ENCODE data around the gene ABCG2. TPM values are rescaled to one million over a fixed set of nuclear protein-coding genes. Genes with fewer than 3 reads are reported as not detected.
"Not testable (repeated sequence)": the region's sequence is repeated elsewhere in the genome, so short reads cannot be mapped to it uniquely, and the experiment has no call there.

ABCG2 gene
- total RNA-seq, 1 experiment from 2014 or later, result 310 TPM

DNA sequence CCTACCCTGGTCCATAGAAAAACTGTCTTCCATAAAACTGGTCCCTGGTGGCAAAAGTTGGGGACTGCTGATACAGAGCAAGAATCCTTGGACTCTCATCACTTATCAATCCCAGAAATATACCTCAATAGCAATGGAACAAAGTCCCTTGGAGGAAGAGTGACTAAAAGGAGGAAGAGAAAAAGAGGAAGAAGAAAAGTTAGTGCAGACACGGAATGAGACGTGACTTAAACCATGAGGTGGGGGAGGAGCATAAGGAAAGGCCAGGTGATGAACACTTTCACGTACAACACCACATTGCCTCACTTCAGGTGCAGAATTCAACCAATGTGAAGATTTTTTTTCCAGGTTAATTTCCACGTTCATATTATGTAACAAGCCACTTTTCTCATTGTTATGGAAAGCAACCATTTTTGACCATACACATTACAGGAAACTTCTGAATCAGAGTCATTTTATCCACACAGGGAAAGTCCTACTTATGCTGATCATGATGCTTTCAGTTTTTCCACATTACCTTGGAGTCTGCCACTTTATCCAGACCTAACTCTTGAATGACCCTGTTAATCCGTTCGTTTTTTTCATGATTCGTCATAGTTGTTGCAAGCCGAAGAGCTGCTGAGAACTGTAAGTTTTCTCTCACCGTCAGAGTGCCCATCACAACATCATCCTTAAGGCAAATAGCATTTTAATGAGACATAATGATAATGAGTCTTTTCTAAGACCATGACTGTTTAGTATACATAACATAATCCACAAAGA lies 27.7 kb downstream of the ABCG2 start:
- DNase-seq (ENCODE audit: low spot score), result no peak
- in situ Hi-C loops (cut with HindIII; ENCODE audit: low sequenced_read_pairs), result no loop called here

DNA sequence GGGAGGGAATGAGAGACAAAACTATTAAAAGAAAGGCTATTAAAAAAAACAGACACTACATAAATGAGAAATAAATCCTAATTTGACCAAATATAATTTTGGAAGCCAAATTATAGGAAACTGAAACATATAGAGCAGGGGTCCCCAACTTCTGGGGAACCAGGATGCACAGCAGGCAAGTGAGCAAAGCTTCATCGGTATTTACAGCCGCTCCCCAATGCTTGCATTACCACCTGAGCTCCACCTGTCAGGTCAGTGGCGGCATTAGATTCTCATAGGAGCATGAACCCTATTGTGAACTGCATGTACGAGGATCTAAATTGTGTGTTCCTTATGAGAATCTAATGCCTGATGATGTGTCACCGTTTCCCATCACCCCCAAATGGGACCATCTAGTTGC lies 28.4 kb downstream of the ABCG2 start:
- in situ Hi-C loops (cut with HindIII; ENCODE audit: low sequenced_read_pairs), result no loop called here
- DNase-seq (ENCODE audit: low spot score), result no peak

DNA sequence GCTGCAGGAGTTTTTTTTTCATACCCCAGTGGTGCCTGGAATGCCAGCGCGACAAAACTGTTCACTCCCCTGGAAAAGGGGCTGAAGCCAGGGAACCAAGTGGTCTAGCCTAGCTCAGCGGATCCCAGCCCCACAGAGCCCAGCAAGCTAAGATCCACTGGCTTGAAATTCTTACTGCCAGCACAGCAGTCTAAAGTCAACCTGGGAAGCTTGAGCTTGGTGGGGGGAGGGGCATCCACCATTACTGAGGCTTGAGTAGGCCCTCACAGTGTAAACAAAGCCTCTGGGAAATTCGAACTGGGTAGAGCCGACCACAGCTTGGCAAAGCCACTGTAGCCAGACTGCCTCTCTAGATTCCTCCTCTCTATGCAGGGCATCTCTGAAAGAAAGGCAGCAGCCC lies 36.2 kb downstream of the ABCG2 start:
- DNase-seq (ENCODE audit: low spot score); in situ Hi-C loops (cut with HindIII; ENCODE audit: low sequenced_read_pairs): not testable (repeated sequence)

DNA sequence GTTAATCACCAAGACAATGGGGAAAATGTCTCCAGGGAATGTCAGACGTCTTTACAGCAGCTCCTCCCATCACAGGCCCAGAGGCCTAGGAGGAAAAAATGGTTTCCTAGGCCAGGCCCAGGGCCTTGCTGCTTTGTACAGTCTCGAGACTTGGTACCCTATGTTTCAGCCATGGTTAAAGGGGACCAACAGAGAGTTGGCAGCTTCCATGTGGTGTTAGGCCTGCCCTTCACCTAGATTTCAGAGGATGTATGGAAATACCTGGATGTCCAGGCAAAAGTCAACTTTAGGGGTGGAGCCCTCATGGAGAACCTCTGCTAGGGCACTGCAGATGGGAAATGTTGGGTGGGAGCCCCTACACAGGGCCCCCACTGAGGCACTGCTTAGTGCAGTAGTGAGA lies 38.5 kb downstream of the ABCG2 start:
- in situ Hi-C loops (cut with HindIII; ENCODE audit: low sequenced_read_pairs), result no loop called here
- no peak for DNase-seq (ENCODE audit: low spot score)

DNA sequence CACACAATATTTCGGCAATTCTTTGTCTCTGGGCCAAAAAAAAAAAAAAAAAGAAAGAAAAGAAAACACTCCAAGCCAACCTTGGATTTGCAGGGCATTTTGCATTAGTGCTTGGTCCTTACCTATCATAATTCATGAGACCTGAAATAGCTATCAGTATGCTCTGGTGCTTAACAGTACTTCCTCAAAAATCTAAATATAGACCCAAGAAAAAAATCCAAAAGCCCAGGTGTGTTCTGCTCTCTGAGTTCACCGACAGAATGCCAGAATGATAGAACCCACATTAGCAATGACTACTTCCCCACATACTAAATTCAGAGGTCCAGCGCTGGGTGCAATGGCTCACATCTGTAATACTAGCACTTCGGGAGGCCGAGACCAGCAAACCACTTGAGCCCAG lies 42.9 kb downstream of the ABCG2 start:
- in situ Hi-C loops (cut with HindIII; ENCODE audit: low sequenced_read_pairs), result no loop called here
- no peak for DNase-seq (ENCODE audit: low spot score)

DNA sequence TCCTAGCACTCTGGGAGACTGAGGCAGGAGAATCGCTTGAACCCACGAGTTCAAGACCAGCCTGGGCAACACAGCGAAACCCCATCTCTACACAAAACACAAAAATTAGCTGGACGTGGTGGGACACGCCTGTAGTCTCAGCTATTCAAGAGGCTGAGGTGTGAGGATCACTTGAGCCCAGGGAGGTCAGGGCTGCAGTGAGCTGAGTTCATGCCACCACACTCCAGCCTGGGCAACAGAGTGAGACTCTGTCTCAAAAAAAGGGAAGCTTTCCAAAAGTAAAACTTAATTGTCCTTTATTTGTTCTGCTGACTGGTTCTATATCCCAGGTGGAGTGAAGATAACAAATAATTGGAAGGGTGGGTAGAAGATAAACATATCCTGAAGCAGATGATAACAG lies 45.6 kb downstream of the ABCG2 start:
- no peak for DNase-seq (ENCODE audit: low spot score)
- in situ Hi-C loops (cut with HindIII; ENCODE audit: low sequenced_read_pairs), result no loop called here

DNA sequence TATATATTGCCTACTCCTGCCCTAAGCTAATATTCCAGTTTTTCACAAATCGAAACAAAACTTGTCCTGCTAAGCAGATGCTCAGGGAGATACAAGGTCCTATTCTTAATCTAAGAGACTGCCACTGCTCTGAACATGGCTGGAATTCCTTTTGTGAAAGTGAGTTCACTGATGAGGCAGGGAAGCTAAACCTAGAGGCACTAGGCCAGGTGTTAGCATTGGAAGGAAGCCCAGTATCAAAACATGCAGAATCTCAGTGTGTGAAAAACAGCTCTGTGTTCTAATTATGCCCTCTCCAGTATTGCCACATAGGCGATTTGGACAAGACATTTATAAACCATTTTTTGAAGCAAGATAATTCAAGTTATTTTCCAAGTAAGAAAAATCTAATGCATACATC lies 47.6 kb downstream of the ABCG2 start:
- DNase-seq (ENCODE audit: low spot score), result no peak
- in situ Hi-C loops (cut with HindIII; ENCODE audit: low sequenced_read_pairs), result no loop called here

DNA sequence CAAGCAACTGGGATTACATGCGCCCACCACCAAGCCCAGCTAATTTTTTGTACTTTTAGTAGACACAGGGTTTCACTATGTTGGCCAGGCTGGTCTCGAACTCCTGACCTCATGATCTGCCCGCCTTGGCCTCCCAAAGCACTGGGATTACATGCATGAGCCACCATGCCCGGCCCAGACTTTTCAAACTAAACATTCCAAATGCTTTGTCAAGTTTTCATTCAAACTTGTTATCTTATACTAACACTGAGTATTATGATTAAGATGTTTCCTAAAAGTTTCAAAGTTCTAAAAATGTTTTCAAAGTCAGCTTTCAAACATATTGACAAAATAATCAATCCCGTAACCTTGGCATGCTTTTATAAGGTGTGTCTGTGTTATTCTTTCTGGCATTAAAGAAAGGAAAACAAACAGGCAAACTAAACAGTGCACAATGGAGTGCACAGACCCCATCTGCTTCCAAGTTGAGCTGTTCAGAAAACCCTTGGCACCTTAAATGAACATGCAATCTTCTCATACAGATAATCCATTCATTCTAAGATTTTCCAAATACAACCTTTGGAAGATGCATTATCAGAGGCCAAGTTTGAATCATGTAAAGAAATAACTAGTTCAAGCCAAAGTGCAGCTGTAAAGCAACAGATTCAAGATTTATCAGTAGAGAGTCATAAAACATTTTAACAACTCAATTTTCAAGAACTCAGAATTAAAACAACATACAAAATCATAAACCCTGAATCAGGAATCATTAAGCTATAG lies 49.1 kb downstream of the ABCG2 start:
- no peak for DNase-seq (ENCODE audit: low spot score)
- in situ Hi-C loops (cut with HindIII; ENCODE audit: low sequenced_read_pairs), result no loop called here

DNA sequence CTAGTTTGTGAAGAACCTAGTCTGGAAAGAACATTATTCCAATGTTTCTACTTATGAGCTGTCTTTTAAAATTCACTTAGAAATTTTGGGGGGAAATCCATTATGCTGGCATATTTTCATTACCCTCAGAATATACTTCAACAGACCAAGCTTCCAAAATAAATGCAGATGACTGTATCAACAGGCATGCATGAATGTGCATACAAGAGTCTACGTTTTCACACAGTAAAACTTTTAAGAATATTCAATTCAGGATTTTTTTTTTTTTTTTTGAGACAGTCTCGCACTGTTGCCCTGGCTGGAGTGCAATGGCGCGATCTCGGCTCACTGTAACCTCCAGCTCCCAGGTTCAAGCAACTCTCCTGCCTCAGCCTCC lies 49.7 kb downstream of the ABCG2 start:
- in situ Hi-C loops (cut with HindIII; ENCODE audit: low sequenced_read_pairs), result no loop called here
- DNase-seq (ENCODE audit: low spot score), result no peak

DNA sequence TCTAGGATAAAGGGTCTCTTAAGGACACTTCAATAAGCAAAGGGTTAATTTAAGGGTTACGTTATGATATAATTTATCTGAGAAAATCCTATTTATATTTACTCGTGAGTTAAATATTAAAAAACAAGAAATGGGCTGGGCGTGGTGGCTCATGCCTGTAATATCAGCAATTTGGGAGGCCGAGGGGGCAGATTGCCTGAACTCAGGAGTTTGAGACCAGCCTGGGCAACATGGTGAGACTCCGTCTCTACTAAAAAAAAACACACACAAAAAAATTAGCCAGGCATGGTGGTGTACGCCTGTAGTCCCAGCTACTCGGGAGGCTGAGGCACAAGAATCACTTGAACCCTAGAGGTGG lies 50.4 kb downstream of the ABCG2 start:
- in situ Hi-C loops (cut with HindIII; ENCODE audit: low sequenced_read_pairs); DNase-seq (ENCODE audit: low spot score): not testable (repeated sequence)

DNA sequence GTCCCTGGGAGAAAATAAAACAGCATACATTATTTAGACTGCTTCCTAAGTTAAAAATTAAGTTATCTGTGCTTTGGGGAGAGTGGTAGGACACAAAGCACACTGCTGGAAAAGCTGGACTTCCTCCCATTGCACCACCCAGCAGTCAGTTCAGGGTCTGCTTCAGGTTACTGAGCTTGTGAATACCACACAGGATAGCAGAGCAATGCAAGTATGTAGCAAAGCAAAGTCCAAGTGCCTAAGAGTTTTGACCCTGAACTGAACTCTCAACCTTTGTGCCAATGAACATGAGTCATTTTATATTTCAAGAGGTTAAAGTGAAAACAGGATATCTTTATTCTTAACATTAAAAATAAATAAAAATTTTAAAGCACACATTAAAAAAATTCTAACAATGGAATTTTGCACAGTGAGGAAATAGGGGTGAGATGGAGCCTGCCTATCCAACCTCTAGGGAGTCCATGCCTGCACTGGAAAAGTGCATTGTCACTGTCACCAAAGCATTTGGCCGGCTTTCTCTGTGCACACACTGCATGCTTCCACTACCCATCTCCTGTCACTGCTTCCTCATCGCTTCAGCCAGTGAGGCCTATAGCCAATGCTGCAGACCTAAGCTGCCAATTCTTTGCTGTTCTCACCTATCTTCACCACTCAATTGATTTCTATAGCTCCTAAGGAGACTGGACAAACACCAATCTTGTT lies 50.9 kb downstream of the ABCG2 start:
- no peak for DNase-seq (ENCODE audit: low spot score)

DNA sequence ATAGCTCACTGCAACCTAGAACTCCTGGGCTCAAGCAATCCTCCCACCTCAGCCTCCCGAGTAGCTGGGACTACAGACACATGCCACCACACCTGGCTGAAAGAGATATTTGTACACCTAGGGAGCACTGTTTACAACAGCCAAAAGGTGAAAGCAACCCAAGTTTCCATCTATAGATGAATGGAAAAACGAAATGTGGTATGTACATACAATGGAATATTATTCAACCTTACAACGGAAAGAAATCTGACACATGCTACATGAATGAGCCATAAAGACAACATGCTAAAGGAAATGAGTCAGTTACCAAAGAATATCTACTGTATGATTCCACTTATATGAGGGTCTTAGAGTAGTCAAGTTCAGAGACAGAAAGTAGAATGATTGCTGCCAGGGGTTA lies 52.2 kb downstream of the ABCG2 start:
- in situ Hi-C loops (cut with HindIII; ENCODE audit: low sequenced_read_pairs), result no loop called here
- no peak for DNase-seq (ENCODE audit: low spot score)

More for the DNA sequence above, 50.9 kb downstream of the ABCG2 start:
- in situ Hi-C loops (cut with HindIII; ENCODE audit: low sequenced_read_pairs), result no loop called here

DNA sequence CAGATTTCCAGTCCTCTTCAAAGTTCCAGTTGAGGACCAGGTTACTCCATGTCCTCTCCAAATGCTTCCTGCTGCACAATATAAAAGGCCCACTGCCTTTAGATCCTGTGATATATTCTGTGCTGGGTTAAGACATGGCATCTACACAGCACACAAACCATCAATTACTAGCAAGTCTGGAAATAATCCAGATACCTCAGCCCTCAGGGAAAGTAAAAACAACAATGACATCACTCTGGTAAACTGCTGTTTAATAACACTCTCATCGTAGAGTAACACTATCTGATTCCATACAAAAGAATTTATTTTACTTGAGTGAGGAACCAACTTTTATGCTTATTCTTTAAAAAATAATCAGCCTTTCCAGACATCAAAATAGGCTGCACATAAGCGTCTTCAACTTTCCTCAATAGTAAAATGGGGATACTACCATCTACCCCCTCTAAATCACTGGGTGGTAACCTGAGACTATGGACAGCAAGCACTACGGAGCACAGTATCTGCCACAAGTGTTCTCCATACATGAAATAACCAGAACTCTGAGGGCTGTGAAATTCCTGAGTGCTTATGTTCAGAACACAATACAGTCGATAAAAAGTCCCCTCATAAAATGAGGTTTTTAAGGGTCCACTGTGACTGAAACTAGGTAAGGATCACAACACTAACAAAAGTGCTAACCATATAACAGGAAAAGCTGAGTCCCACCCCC lies 53.4 kb downstream of the ABCG2 start:
- in situ Hi-C loops (cut with HindIII; ENCODE audit: low sequenced_read_pairs), result no loop called here
- no peak for DNase-seq (ENCODE audit: low spot score)

DNA sequence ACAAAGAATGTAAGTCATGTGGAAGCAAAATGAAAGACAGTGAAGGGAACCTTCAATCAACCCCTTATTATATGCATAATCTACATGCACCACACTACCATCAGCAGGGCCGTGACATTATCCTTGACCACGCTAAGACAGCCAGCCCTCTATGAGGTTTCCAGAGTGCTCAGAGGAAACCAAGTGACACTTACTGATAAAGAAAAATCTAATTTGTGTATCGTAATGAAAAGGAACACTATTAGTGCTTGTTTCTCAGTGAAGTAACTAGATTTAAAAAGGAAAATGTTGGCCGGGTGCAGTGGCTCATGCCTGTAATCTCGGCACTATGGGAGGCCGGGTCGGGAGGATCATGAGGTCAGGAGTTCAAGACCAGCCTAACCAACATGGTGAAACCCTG lies 56.4 kb downstream of the ABCG2 start:
- DNase-seq (ENCODE audit: low spot score), result no peak

DNA sequence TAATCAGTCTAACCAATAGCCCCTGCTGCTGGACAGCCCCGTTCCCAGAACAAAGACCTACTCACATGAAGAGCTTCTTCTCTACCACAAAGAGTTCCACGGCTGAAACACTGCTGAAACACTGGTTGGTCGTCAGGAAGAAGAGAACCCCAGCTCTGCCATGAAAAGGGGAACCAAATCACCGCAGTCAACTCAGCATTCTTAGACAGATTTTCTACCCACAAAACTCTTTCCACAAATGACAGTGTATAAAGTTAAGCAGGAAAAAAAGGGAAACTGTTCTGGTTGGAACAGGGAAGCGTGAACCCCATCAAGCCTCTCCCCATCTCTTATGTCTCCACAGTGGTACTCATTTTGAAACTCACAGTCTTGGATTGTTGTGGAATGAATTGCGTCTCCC lies 57.3 kb downstream of the ABCG2 start:
- DNase-seq (ENCODE audit: low spot score), result no peak
- in situ Hi-C loops (cut with HindIII; ENCODE audit: low sequenced_read_pairs), result no loop called here

More for the DNA sequence above, 56.4 kb downstream of the ABCG2 start:
- in situ Hi-C loops (cut with HindIII; ENCODE audit: low sequenced_read_pairs), result no loop called here

DNA sequence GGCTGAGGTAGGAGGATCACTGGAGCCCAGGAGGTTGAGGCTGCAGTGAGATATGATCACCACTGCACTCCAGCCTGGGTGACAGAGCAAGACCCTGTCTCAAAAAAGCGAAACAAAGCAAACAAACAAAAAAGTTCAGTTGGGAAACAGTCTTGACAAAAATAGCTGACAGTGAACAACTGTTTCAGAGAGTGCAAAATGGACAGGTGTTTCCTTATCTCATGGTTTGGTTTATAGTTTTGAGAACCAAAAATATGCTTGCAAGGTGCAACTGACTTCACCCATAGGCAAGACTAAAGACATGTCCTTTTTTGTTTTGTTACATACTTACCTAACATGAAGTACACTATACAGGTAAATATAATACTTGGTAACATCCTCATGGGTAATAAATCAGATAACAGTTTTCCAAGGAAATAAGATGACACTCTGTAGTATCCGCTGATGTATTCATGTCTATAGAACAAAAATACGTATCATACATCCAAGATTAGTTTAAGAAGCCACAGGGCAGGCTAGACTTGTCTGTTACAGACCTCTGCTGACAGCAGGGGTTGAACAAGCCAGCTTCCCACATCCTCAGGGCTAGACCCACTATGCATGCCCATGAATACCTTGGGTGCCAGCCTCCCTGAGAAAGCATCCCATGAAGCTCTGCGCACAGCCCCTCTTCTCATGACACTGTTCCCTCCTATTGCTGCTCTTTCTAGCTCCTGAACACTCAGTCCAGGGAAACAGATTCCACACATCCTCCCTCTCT lies 59.3 kb downstream of the ABCG2 start:
- in situ Hi-C loops (cut with HindIII; ENCODE audit: low sequenced_read_pairs), result no loop called here
- DNase-seq (ENCODE audit: low spot score), result no peak

DNA sequence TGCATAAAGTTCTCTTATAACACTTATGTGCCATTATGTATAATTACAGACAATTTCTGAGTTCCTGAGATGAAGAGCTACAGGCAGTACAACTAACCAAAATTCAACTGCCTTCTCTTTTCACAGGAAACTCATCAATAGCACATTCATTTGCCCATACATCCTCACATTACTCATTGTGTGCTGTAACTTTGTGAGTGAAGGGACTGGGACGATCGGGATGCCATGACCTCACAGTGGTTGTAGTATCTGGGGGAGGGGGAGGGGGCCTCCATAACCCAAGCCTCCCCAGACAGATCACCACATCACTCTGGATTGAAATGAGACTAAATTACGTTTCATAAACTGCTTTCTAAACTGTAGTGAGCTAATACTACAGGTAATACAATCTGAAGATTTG lies 60.7 kb downstream of the ABCG2 start:
- no peak for DNase-seq (ENCODE audit: low spot score)
- in situ Hi-C loops (cut with HindIII; ENCODE audit: low sequenced_read_pairs), result no loop called here

DNA sequence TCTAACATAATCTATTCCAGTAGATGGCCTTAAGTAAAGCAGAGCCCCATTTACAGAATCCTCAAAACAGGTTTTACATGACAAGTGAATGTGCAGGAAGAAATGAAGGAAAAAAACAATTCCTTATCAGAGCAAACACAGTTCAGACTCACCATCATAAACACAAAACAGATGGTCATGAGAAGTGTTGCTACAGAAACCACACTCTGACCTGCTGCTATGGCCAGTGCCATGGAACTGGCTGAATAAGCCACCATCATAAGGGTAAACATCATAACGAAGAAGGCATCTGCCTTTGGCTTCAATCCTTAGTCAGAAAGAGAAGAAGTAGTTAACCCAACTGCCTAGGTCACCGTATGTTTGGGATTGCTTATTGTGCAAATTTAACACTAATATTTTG lies 61.1 kb downstream of the ABCG2 start:
- in situ Hi-C loops (cut with HindIII; ENCODE audit: low sequenced_read_pairs), result no loop called here

DNA sequence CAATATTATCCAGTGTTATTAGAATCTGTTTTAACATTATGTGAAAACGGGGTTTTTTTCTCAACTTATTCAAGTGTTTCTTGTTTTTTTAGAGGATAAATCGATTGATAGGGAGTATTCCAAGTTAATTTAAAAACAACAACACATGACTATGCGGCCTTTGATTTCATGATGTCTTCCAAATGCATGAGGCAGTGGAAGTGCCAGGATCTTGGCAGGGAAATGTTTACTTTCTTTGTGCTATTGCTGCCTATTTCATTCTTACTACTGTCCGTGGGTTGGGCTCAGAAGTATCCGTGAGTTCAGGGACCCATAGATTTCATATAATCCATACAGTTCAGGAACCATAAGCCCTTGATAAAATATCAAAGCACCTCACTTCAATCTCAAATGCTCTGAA lies 64.6 kb downstream of the ABCG2 start:
- in situ Hi-C loops (cut with HindIII; ENCODE audit: low sequenced_read_pairs), result no loop called here
- DNase-seq (ENCODE audit: low spot score), result no peak

More for the DNA sequence above, 61.1 kb downstream of the ABCG2 start:
- DNase-seq (ENCODE audit: low spot score), result no peak

Data from G401 (cell line).